GM18511 (cell line): Measurements from ENCODE around the gene TRPV4.

Source experiments
- ATAC-seq: cut with Tn5 transposase; IDR thresholded peaks from one replicate; pipeline ENCODE4 v1.9.1; 2021; ENCODE audit warnings: mild to moderate bottlenecking, moderate library complexity; ENCODE audit not compliant: unreplicated experiment

The TRPV4 gene

DNA sequence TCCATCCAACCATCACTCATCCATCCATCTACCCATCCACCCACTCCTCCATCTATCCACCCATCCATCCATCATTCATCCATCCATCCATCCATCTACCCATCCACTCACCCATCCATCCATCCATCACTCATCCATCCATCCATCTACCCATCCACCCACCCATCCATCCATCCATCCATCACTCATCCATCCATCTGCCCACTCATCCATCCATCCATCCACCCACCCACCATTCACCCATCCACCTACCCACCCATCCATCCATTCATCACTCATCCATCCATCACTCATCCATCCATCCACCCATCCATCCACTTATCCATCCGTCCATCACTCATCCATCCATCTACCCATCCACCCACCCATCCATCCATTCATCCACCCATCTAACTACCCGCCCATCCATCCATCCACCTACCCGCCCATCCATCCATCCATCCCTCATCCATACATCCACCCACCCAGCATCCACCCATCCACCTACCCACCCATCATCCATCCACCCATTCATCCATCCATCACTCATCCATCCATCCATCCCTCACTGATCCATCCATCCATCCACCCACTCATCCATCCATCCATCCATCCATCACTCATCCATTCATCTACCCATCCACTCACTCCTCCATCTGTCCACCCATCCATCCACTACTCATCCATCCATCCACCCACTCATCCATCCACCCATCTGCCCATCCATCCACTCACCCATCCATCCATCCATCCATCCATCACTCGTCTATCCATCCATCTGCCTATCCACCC is 24.1 kb downstream of the TRPV4 start:
- ATAC-seq, result no peak

DNA sequence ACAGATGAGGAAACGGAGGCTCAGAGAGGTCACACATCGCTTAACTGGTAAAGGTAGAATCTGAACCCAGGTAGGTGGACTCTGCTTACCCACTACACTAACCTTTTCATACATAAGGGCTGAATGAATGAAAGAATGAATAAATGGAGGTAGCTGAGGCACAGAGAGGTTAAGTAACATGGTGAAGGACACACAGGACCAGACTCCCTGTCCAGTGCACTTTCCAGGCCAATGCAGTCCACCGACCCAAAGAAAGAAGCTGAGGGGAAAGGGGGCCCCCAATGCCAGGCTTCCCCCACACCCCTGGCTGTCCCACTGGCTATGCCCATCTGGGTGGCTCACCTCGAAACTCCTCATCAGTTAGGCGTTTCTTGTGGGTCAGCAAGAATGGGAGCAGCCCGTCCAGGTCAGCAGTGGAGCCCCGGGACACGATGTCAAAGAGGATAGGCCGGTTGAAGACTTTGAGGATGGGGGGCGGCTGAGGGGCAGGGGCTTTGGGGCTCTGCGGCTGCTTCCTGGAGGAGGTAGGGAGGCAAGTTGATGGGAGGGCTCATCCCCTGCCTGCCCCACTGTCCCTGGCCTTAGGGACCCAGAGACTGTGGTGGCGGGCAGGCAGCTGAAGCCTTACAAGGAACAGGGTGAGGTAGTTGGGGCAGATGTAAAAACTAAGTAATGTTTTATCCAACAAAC is 25.1 kb downstream of the TRPV4 start:
- no peak for ATAC-seq

DNA sequence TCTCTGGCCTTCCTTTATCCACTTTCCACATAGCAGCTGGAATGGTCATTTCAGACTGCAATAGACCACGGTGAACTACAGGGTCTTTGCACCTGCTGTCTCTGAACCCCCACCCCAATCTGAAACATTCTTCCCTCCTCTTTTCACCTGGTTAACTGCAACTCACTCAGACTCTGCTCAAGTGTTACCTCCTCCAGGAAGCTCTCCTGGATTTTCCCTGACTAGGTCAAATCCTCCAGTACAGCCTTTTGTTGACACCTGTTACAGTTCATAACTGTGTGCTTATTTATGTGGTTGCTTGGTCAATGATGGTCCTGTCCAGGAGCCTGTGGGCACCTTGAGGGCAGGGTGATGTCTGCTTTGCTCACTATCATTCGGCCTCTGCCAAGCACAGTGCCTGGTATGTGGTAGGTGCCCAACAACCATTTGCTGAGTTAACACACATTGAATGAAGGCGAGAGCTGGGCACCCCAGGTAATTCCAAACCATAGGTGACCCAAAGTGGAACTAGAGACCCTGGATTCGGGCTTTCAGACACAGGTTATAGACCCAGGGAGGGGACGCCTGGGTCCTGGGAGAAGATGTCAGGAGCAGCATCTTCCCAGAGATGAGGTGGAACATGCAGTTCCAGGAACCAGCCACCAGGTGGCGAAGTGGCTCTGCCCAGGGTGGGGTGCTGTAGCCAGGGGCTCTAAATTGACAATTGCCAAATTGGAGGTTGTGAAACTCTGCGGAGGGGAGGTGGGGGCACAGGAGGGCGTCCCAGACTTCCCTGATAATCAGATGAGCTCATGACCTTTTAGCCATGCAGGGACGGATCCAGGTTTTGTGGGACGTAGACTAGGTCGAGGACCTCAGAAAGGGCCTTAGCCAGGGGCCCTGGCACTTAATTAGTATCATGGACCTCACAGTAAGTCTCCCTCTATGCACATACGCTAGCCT is 28.1 kb downstream of the TRPV4 start:
- ATAC-seq, result no peak

DNA sequence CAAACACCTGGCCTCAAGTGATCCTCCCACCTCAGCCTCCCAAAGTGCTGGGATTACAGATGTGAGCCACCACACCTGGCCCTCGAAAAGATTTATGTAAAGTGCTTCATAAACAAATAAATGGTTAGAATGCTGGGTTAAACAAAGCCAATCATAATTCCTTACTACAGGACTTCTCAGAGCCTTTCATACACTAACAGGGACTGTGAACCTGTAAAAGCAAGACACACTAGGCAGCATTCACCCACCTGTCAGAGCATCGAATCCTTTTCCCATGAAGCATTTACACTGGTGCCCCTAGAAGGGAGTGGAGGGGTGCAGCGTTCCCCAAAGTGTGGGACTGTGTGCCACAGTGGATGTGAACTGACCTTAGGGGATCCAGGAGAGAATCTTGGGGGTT is 29.5 kb downstream of the TRPV4 start:
- no peak for ATAC-seq

DNA sequence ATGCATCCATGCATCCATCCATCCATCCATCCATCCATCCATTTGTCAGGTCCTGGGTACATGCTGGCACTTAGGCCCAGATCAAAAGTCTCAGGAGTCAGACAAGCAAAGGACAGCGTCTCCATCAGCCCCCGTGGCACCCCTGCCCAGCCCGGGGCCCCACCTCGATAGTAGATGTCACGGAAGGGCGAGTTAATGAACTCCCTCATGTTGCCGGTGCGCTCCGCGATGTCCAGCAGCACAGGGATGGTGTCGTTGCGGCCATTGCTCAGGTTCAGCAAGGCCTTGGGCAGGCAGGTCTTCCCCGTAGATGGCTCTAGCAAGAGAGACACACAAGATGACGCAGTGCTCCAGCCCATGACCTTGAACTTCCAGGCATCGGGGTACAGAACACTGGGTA is 30.4 kb downstream of the TRPV4 start:
- ATAC-seq, result no peak

DNA sequence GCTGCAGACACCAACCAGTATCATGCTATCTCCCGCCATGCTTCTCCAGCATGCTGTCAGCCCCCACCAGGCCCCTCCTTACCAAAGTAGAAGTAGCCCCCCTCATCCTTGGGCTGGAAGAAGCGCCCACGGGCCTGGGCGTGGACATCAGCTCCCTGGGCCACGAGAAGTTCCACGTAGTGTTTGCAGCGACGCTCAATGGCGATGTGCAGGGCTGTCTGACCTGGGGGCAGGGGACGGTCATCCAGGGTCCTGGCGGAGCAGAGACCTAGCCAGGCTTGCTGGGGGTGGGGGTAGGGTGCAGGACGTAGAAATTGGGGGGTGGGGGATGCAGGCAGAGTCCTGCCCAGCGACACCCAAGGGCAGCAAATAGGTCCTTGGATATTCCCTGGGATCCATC is 32.7 kb downstream of the TRPV4 start:
- ATAC-seq, result no peak

DNA sequence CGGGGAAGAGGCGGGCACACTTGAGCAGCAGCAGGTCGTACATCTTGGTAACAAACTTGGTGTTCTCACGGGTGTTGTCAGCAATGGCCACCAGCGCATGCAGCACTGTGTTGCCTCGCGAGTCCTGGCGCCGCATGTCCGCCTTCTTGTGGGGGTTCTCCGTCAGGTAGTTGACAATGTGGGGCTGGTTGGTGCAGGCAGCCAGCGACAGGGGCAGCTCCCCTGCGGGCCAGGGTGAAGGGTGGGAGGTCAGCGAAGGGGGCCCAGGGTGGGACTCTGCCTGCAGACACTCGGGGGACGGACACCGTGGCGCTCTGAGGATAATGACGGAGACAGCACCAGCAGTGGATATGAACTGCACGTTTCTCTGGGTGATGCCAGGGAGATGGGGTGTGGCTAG is 34.5 kb downstream of the TRPV4 start:
- ATAC-seq, result no peak

DNA sequence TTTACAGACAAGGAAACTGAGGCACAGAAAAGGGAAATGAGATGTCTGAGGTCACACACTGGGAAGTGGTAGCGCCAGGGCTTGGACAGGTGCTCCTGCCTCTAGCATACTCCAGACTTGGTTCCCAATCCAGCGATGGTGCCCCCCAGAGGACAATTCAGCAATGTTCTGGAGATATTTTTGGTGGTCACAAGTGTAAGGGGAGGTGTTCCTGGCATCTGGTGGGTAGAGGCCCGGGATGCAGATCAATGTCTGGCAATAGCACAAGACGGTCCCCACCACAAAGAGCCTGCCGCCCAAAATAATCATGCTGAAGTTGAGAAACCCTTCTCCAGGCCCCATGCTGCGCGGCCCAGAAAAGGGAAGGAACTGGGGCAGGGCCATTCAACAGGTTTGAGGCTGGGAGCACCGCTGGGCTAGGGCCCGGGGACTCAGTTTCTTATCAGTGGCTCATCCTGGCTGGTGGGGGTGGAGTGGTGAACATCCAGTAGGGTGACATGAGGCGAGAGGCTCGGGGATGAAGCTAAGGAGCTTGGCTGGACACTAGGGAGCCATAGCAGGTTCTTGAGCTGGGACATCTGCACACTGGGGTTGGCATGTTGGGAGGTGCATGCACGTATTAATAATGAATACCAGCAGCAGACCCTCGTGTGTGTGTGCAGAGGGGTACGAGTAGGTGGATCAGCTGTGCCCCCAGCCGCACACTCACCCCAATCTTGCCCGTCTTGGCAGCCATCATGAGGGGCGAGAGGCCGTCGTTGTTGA is 35.1 kb downstream of the TRPV4 start:
- ATAC-seq, result no peak

DNA sequence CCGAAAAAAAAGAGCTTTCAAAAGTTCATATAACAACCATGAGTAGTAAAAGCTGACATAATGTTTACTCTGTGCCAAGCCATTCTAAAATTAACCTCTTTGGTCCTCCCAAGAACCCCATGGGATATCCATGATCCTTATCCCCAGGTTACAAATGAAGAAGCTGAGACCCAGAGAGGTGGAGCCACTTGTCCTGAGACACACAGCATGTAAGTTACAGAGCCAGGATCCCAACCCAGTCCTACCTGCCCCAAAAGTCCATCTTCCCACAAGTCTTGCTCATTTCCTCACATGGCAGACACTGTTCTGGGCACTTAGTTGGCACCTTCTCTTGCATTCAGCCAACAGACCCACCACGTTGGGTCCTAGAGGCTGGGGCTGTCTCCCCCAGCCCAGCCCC is 37.1 kb downstream of the TRPV4 start:
- no peak for ATAC-seq

DNA sequence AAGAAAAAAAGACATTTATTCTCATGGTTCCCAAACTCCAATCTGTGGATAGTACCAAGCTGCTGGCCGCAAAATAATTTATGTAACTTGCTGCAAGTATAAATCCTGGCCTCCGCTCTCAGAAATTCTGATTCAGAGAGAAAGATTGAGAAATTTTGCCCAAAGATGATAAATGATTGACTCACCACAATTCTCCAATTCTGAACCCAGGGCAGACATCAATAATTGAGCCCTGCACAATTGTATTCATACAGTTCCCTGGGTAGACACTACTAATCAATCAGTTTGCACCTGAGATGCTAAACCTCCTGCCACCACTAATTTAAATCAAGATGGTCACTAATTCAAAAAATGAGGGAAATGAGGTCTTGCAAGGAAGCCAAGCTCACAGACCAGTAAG is 38.2 kb downstream of the TRPV4 start:
- no peak for ATAC-seq

DNA sequence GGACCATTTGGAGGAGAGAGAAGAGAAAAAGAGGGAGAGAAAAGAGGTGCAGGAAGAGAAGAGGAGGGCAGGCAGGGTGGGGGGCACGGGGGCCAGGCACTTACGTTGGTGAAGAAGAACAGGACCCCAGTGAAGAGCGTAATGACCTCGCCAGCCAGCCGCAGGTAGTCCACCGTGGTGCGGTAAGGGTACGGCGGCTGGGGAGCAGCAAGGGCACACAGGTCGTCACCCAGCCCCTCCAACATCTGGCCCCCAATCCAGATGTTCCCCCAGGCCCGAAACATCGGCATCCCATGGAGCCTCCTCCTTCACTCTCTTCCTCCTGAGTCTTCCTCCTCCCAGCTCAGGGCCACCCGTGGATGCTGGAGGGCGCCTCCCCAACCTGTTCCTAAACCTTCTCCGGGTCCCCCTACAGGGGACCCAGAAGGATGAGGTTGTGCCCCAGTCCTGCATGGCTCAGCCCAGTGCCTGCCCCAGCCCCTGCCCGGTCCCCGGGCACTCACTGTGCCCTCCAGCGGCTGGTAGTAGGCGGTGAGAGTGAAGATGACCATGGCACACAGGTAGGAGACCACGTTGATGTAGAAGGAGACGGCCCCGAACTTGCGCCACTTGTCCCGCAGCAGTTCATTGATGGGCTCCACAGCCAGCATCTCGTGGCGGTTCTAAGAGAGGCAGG is 39.2 kb downstream of the TRPV4 start:
- ATAC-seq, result no peak

DNA sequence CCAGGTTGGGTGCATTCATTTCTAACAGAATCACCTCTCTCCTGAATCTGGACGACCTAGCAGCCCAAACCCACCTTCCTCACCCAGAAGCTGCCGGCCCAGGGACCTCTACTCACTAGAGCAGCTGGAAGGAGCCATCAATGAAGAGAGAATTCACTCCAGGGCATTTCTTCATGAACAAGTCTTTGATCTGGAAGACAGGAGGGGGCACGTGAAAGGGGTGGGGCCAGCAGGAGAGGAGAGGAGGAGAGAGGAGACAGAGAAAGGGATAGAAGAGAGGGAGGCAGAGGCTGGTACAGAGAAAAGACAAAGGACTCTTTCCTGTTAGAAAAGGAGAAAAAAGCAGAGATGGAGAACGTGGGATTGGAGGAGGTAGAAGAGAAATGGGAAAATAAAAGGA is 39.8 kb downstream of the TRPV4 start:
- no peak for ATAC-seq

DNA sequence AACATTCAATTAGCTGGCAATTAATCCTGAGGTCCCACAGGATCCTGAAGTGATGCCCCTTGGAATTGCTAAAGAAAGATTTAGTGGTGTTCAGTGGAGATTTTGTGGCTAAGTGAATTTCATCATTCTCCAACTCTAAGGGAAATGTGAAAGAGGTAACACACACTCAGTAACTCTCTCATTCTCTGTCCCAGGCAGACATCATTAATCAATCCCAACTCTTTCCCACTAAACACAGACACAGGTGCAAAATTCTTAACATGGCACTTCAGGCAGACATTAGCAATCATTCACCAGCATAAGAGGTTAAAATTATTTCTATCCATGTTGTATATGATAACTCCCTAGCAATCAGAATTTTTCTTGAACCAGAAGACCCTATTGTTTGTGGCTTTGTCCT is 40.2 kb downstream of the TRPV4 start:
- no peak for ATAC-seq

DNA sequence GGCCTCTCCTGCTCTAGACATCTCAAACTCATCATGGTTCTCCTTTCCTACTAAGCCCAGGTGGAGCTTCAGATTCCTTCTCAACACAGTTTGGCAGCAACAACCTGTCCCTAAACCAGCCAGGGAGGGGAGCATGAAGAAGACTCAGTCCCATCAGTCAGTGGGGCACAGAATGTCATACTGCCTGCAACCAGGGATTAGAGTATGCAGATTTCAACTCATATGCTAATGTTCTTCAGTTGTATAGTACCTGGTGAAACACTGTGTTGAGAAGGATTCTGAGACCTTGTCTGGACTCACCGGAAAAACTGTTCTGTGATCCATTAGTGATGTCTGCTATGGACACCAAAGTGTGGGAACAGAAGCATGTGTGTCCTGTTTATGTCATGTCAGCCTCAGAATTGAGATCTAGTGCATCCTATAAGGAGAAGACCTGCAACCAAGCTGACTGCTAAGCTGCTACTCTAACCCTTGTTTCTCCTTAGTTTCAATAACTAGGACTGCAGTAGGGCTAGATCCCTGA is 43.6 kb downstream of the TRPV4 start:
- ATAC-seq, result no peak

DNA sequence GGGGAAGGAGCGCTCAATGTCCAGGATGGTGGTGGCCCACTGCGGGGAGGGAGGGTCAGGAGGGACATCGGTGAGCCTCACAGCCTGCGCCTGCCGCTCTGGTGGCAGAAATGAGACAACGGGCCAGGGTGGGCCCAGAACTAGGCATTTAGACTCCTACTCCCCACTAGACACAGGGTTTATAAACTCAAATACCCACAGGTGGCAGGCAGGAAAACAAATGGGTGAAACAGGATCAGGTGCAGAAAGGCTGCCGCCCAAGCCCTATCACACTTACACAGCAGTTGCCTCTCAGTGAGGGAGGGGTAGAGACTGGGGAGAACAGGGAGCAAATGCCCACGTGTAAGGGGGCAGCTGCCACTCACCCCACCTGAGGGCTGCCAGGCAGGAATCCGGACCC is 46.4 kb downstream of the TRPV4 start:
- no peak for ATAC-seq

DNA sequence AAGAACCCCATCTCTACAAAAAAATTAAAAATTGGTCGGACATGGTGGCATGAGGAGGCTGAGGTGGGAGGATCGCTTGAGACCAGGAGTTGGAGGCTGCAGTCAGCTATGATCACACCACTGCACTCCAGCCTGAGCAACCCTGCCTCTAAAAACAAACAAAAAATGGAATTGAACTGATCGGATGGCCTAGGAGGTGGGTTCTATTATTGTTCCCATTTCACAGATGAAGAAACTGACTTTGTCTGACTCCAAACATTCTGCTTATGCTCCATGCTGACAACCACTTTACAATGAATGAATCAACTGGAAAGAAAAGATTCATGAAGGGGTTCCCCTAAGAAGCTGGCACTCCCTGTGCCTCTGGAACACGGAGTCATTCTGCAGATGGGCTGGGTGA is 47.3 kb downstream of the TRPV4 start:
- no peak for ATAC-seq

DNA sequence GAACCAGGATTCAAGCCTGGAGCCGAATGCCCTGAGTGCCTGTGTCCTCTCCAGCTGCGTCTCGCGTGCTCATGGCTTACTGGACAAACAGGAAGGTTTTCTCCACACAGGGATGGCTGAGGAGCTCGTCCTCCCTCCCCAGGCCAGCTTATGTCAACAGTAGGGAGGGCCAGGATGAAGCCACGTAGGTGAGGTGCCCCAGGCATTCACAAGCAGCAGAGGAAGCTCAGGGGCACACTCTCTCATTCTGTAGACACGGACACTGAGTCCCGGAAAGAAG is 49.3 kb downstream of the TRPV4 start:
- no peak for ATAC-seq

DNA sequence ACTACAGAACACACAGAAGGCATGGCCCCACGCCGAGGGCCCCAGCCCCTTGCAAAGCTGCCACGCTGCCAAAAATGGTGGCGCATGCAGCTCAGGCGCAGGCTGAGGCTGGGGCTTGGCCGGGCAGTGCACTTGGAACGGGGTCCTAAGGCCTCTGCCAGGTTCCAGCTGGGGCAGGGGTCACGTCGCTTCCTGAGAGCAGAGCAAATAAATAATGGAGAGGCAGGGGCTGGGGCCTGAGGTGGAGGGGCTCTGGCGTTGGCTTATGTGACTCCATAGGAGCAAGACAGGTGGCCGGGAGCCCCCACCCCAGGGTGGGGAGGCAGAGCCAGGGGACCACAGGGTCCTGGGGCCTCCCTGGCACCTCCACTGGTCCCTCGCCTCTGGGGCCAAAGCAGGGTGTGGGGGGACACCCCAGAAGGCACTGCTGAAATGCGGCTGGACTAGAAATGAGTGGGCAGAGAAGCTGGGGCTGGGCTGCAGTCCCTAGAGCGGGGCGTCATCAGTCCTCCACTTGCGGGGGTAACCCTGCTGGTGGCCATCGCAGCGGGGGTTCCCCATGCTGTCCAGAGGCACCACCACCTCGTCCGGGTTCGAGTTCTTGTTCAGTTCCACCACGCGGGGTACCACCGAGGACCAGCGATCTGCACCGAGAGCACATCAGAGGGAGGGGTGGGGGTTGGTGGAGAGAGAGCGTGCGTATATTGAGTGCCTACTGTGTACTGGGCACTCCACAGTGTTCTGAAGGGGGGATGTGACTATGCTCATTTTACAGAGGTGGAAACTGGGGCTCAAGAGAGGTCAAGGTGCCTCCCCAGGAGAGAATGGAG is 49.8 kb downstream of the TRPV4 start:
- no peak for ATAC-seq

DNA sequence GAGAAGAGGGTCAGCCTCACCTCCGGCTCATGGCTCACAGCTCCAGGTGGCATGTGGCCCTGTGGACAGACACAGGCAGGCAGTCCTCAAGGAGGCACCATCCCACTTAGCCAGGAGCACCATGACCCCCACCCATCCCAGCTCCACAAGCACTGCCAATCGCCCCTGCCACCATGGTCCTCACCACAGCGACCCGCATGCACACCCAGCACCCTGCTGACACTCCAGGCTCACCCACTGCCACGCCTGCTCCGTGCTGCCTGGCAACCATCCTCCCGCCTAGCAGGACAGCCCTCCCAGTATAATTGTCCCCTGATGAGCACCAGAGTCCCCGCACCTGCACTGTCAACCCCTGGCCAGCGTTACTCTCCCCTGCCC is 50.9 kb downstream of the TRPV4 start:
- ATAC-seq, result no peak
